ENCODE data around the gene MYRF.

- TF ChIP-seq CTCF (IDR thresholded peaks at IDR 0.05) (no peak), ZFX (IDR thresholded peaks at IDR 0.05; ENCODE audit: borderline replicate concordance) (no peak)
Observed at GRCh38 chr11:61805146-61805545, 52.7 kb downstream of the MYRF start.

Measured in 22Rv1 (cell line).